Cerebellar cortex (tissue), 1 donor: ENCODE data around the gene SPATS2.
"Not testable (repeated sequence)": the region's sequence is repeated elsewhere in the genome, so short reads cannot be mapped to it uniquely, and the experiment has no call there.

Experiments used
- DNase-seq: peaks from one replicate; pipeline ENCODE4 v3.0.0-alpha.2; 2015; ENCODE audit warnings: low spot score

SPATS2 gene

GRCh38 chr12:49518914-49519573, 151.8 kb downstream of the SPATS2 start:
- no peak for DNase-seq

- no peak for DNase-seq
These were observed 152.3 kb downstream of the SPATS2 start for GRCh38 chr12:49519574-49519936.

- no peak for DNase-seq
These were observed 154.1 kb downstream of the SPATS2 start for GRCh38 chr12:49521389-49521788.

- no peak for DNase-seq
These were observed 157.5 kb downstream of the SPATS2 start for GRCh38 chr12:49524660-49525324.

GRCh38 chr12:49525942-49526341, 158.7 kb downstream of the SPATS2 start:
- DNase-seq, result no peak

GRCh38 chr12:49527361-49528130, 160.3 kb downstream of the SPATS2 start:
- DNase-seq, result no peak

GRCh38 chr12:49529414-49529813, 162.2 kb downstream of the SPATS2 start:
- no peak for DNase-seq

- DNase-seq, result no peak
These were observed 164.5 kb downstream of the SPATS2 start for GRCh38 chr12:49531745-49532144.

- DNase-seq, result peak; percentile 55
These were observed 166.1 kb downstream of the SPATS2 start for GRCh38 chr12:49533331-49533730.

- DNase-seq, result not testable (repeated sequence)
These were observed 166.9 kb downstream of the SPATS2 start for GRCh38 chr12:49534122-49534521.

GRCh38 chr12:49534731-49535278, 167.5 kb downstream of the SPATS2 start:
- no peak for DNase-seq

GRCh38 chr12:49535921-49536525, 168.8 kb downstream of the SPATS2 start:
- DNase-seq, result no peak

- DNase-seq, result no peak
These were observed 169.3 kb downstream of the SPATS2 start for GRCh38 chr12:49536526-49537071.

GRCh38 chr12:49537231-49537751, 170.0 kb downstream of the SPATS2 start:
- DNase-seq, result no peak

GRCh38 chr12:49537752-49538509, 170.7 kb downstream of the SPATS2 start:
- DNase-seq, result no peak

- peak; percentile 73 for DNase-seq
These were observed 171.5 kb downstream of the SPATS2 start, which contains the start of gene KCNH3 for GRCh38 chr12:49538510-49539403. KCNH3 (plus strand) TSS chr12:49539030; CDS start chr12:49539417, 387 bp downstream.

- DNase-seq, result no peak
These were observed 172.4 kb downstream of the SPATS2 start for GRCh38 chr12:49539406-49540228.

- DNase-seq, result no peak
These were observed 173.2 kb downstream of the SPATS2 start for GRCh38 chr12:49540229-49541139.
